ENCODE measurements around the gene CDKN2AIP. TPM values are rescaled to one million over a fixed set of nuclear protein-coding genes. Genes with fewer than 3 reads are reported as not detected.

Gene CDKN2AIP
- total and polyA plus RNA-seq, 10 of the 15 experiments (the other 5 are each of a cell fraction or from before 2014, with no cell fraction given), result 6.0 to 22.7 (median 15.9) TPM

DNA sequence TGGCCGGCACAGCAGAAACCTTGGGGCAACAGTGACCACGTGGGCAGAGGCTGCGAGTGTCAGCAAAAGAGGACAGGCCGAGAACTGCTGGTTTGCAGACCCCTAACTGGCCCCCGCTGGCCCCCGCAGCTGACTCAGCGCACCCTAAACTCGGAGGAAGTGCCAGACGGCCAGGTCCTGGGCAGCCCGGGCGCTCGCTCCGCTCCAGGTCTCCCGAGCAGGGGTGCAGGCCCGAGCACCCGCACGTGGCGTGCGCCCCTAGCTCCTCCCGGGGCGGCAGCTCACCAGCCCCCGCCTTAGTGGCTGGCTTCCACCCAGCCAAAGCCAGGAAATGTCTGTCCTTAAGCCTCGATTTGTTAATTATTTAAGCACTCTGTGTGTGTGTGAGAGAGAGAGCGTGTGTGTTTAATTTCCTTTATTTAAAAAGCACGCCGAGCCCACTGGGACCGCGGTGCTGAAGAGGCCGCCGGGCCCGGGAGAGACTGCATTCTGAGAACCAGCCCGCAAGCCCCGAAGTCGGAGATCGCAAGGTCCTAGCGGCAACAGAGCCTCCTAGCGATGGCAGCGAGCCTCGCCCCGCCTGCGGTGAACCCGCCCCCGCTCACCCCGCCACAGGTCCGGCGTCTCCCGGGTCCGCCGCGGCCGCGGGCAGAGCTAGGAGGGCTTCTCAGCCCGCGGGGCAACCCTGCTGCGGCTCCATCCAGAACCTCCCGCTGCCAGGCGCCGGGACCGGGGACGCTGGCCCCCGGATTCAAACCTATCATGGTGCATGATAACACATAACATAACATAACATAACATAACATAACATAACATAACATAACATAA lies 45.9 kb upstream of the CDKN2AIP start (continued):
- no peak for TF ChIP-seq CREB1 (IDR thresholded peaks at IDR 0.05; ENCODE audit: low read depth)
- TF ChIP-seq ZNF217 (IDR thresholded peaks at IDR 0.05), result no peak
- TF ChIP-seq, protein P1, sequence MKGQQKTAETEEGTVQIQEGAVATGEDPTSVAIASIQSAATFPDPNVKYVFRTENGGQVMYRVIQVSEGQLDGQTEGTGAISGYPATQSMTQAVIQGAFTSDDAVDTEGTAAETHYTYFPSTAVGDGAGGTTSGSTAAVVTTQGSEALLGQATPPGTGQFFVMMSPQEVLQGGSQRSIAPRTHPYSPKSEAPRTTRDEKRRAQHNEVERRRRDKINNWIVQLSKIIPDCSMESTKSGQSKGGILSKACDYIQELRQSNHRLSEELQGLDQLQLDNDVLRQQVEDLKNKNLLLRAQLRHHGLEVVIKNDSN (IDR thresholded peaks at IDR 0.05; ENCODE audit: borderline replicate concordance, extremely low read length, insufficient read depth, low read depth, low read length), result no peak
- no peak for TF ChIP-seq NBN (IDR thresholded peaks at IDR 0.05)
- TF ChIP-seq TARDBP (IDR thresholded peaks at IDR 0.05; ENCODE audit: borderline replicate concordance), result no peak
- TF ChIP-seq SREBF1 (IDR thresholded peaks at IDR 0.05; ENCODE audit: low read length), result no peak
- no peak for TF ChIP-seq NFYB (IDR thresholded peaks at IDR 0.05; ENCODE audit: insufficient read depth, low read depth, low read length)
- TF ChIP-seq SRF (IDR thresholded peaks at IDR 0.05; ENCODE audit: low read depth in 2 of 2, low read length in 2 of 2), result no peak
- no peak for TF ChIP-seq GABPA (IDR thresholded peaks at IDR 0.05; ENCODE audit: low read depth)
- no peak for TF ChIP-seq EED (IDR thresholded peaks at IDR 0.05; ENCODE audit: low read depth)
- TF ChIP-seq, protein P2, sequence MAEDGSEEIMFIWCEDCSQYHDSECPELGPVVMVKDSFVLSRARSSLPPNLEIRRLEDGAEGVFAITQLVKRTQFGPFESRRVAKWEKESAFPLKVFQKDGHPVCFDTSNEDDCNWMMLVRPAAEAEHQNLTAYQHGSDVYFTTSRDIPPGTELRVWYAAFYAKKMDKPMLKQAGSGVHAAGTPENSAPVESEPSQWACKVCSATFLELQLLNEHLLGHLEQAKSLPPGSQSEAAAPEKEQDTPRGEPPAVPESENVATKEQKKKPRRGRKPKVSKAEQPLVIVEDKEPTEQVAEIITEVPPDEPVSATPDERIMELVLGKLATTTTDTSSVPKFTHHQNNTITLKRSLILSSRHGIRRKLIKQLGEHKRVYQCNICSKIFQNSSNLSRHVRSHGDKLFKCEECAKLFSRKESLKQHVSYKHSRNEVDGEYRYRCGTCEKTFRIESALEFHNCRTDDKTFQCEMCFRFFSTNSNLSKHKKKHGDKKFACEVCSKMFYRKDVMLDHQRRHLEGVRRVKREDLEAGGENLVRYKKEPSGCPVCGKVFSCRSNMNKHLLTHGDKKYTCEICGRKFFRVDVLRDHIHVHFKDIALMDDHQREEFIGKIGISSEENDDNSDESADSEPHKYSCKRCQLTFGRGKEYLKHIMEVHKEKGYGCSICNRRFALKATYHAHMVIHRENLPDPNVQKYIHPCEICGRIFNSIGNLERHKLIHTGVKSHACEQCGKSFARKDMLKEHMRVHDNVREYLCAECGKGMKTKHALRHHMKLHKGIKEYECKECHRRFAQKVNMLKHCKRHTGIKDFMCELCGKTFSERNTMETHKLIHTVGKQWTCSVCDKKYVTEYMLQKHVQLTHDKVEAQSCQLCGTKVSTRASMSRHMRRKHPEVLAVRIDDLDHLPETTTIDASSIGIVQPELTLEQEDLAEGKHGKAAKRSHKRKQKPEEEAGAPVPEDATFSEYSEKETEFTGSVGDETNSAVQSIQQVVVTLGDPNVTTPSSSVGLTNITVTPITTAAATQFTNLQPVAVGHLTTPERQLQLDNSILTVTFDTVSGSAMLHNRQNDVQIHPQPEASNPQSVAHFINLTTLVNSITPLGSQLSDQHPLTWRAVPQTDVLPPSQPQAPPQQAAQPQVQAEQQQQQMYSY (CRISPR knock-in tag; IDR thresholded peaks at IDR 0.05), result no peak

Measured in GM12878 (cell line).